IPS-11a (cell line): ENCODE measurements around the gene CROCC2.

Experiments used
- H3K4me3 ChIP-seq: one replicate; pipeline ENCODE4 v1.5.1; 2013; ENCODE audit warnings: low read depth, low read length, control low read depth

CROCC2 gene

GRCh38 chr2:241009191-241009590 is 103.1 kb downstream of the CROCC2 start:
- H3K4me3 ChIP-seq, result no peak overlapping the region

- H3K4me3 ChIP-seq, result no peak overlapping the region
Measured at GRCh38 chr2:241009601-241010530, 103.7 kb downstream of the CROCC2 start.

GRCh38 chr2:241010531-241011295 is 104.6 kb downstream of the CROCC2 start:
- no peak overlapping the region for H3K4me3 ChIP-seq

- no peak overlapping the region for H3K4me3 ChIP-seq
Measured at GRCh38 chr2:241011296-241011600, 105.1 kb downstream of the CROCC2 start.

GRCh38 chr2:241011751-241012510 is 105.8 kb downstream of the CROCC2 start:
- no peak overlapping the region for H3K4me3 ChIP-seq

GRCh38 chr2:241014224-241014623 is 108.1 kb downstream of the CROCC2 start:
- no peak overlapping the region for H3K4me3 ChIP-seq

GRCh38 chr2:241014764-241015163 is 108.6 kb downstream of the CROCC2 start:
- H3K4me3 ChIP-seq, result no peak overlapping the region

GRCh38 chr2:241015439-241015838 is 109.3 kb downstream of the CROCC2 start:
- no peak overlapping the region for H3K4me3 ChIP-seq

GRCh38 chr2:241017228-241017940 is 111.2 kb downstream of the CROCC2 start:
- H3K4me3 ChIP-seq, result no peak overlapping the region

- H3K4me3 ChIP-seq, result no peak overlapping the region
Measured at GRCh38 chr2:241018051-241018891, 112.1 kb downstream of the CROCC2 start.

GRCh38 chr2:241019441-241020139 is 113.5 kb downstream of the CROCC2 start:
- H3K4me3 ChIP-seq, result no peak overlapping the region

GRCh38 chr2:241020201-241020600 is 114.1 kb downstream of the CROCC2 start:
- H3K4me3 ChIP-seq, result no peak overlapping the region

- H3K4me3 ChIP-seq, result no peak overlapping the region
Measured at GRCh38 chr2:241020629-241021190, 114.6 kb downstream of the CROCC2 start.

- no peak overlapping the region for H3K4me3 ChIP-seq
Measured at GRCh38 chr2:241025639-241026038, 119.5 kb downstream of the CROCC2 start.

GRCh38 chr2:241029599-241030332 is 123.6 kb downstream of the CROCC2 start:
- H3K4me3 ChIP-seq, result no peak overlapping the region

GRCh38 chr2:241030333-241030680 is 124.2 kb downstream of the CROCC2 start:
- H3K4me3 ChIP-seq, result no peak overlapping the region

- H3K4me3 ChIP-seq, result no peak overlapping the region
Measured at GRCh38 chr2:241030883-241031282, 124.7 kb downstream of the CROCC2 start.

GRCh38 chr2:241031436-241032165 is 125.5 kb downstream of the CROCC2 start:
- no peak overlapping the region for H3K4me3 ChIP-seq
